HEK293 (cell line): ENCODE data around the gene SMPD3.

Source experiments
- CTCF ChIP-seq: fragments of 450-650 bp; formaldehyde crosslinking; IDR thresholded peaks from 2 replicates; pipeline ENCODE4 v1.5.1; 2016; ENCODE audit warnings: missing biosample characterization, missing genetic modification characterization
- GLI2 ChIP-seq: fragments of 450-650 bp; formaldehyde crosslinking; IDR thresholded peaks from 2 replicates; pipeline ENCODE4; 2017; ENCODE audit warnings: missing biosample characterization, missing genetic modification characterization, low read depth, borderline replicate concordance
- KLF17 ChIP-seq: fragments of 450-650 bp; formaldehyde crosslinking; IDR thresholded peaks from 2 replicates; pipeline ENCODE4 v1.5.1; 2016; ENCODE audit warnings: missing biosample characterization, missing genetic modification characterization
- ZNF777 ChIP-seq: fragments of 450-650 bp; formaldehyde crosslinking; IDR thresholded peaks from 2 replicates; pipeline ENCODE4 v1.5.1; 2017; ENCODE audit warnings: missing biosample characterization, missing genetic modification characterization, borderline replicate concordance
- ZNF830 ChIP-seq: fragments of 450-650 bp; IDR thresholded peaks from 2 replicates; pipeline ENCODE4 v1.5.0; 2018; ENCODE audit warnings: missing biosample characterization, missing genetic modification characterization, low read depth, mild to moderate bottlenecking, moderate library complexity
- TF ChIP-seq, protein P1 (sequence below): fragments of 450-650 bp; formaldehyde crosslinking; IDR thresholded peaks from 2 replicates; pipeline ENCODE4 v1.5.1; 2016; ENCODE audit warnings: missing biosample characterization, missing genetic modification characterization
- TF ChIP-seq, protein P2 (sequence below): fragments of 450-650 bp; formaldehyde crosslinking; IDR thresholded peaks from 2 replicates; pipeline ENCODE4 v1.5.1; 2016; ENCODE audit warnings: missing biosample characterization, missing genetic modification characterization

DNA sequence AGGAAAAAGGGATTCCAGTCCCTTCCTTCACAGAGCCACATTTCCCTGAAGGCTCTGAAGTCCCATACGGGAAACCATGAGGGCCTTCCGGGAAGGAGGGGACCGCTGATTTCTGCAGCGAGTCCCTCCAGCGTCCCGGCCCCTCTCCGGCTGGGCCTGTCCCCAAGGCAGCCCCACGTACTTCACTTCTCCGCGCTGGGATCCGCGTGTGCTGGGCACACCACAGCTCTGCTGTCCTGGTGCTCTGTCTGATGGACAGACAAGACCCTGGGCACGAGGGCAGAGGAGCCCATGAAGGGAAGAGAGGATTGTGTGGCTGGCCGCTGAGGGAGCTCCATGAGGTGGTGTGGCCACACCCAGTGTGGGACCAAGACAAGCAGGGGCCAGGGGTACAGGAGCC is 80.4 kb downstream of the SMPD3 start:
- TF ChIP-seq ZNF830 (tag by site-specific recombination) (no peak), KLF17 (tag by site-specific recombination) (no peak), CTCF (tag by site-specific recombination) (no peak), GLI2 (tag by site-specific recombination) (no peak), ZNF777 (tag by site-specific recombination) (no peak)
- TF ChIP-seq, protein P1, sequence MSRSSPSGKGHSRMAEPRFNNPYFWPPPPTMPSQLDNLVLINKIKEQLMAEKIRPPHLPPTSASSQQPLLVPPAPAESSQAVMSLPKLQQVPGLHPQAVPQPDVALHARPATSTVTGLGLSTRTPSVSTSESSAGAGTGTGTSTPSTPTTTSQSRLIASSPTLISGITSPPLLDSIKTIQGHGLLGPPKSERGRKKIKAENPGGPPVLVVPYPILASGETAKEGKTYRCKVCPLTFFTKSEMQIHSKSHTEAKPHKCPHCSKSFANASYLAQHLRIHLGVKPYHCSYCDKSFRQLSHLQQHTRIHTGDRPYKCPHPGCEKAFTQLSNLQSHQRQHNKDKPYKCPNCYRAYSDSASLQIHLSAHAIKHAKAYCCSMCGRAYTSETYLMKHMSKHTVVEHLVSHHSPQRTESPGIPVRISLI (tag by site-specific recombination): no peak
- TF ChIP-seq, protein P2, sequence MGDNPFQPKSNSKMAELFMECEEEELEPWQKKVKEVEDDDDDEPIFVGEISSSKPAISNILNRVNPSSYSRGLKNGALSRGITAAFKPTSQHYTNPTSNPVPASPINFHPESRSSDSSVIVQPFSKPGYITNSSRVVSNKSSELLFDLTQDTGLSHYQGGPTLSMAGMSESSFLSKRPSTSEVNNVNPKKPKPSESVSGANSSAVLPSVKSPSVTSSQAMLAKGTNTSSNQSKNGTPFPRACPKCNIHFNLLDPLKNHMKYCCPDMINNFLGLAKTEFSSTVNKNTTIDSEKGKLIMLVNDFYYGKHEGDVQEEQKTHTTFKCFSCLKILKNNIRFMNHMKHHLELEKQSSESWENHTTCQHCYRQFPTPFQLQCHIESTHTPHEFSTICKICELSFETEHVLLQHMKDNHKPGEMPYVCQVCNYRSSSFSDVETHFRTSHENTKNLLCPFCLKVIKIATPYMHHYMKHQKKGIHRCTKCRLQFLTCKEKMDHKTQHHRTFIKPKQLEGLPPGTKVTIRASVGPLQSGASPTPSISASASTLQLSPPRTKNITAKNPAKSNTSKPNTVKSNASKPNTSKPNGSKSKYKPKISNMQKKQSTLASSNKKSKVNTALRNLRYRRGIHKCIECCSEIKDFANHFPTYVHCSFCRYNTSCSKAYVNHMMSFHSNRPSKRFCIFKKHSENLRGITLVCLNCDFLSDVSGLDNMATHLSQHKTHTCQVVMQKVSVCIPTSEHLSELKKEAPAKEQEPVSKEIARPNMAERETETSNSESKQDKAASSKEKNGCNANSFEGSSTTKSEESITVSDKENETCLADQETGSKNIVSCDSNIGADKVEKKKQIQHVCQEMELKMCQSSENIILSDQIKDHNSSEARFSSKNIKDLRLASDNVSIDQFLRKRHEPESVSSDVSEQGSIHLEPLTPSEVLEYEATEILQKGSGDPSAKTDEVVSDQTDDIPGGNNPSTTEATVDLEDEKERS (tag by site-specific recombination): no peak
